Mononuclear cell (primary cell): ENCODE measurements around the gene ETF1. TPM values are rescaled to one million over a fixed set of nuclear protein-coding genes. Genes with fewer than 3 reads are reported as not detected.

Experiments
- H3K27me3 ChIP-seq: 2 replicates; pipeline ENCODE4 v1.6.0; 2011; ENCODE audit warnings: low read length, control low read depth; ENCODE audit not compliant: insufficient read depth
- H3K4me1 ChIP-seq: 2 replicates; pipeline ENCODE4 v1.5.1; 2011; ENCODE audit warnings: mild to moderate bottlenecking, low read length, control low read depth; ENCODE audit not compliant: insufficient read depth
- H3K4me3 ChIP-seq: 2 replicates; pipeline ENCODE4 v1.5.1; 2011; ENCODE audit warnings: mild to moderate bottlenecking, low read length, moderate library complexity
- H3K9me3 ChIP-seq: 2 replicates; pipeline ENCODE4 v1.5.1; 2011; ENCODE audit warnings: low read depth, mild to moderate bottlenecking, control low read depth, low read length
- total RNA-seq: library from RNA; depleted of rRNA; stranded (reverse); fragments of >200 nt; gene quantifications from one replicate; pipeline ENCODE4 v1.2.3, GENCODE V29; 2012

Gene ETF1
- total RNA-seq, 1 donor, result 189 TPM

GRCh38 chr5:138544181-138545134 is 1.4 kb upstream of the ETF1 start:
- Histone ChIP-seq H3K4me3 (peak overlapping the region; percentile 99), H3K4me1 (peaks cover 59% of the 10 kb centered on the region), H3K9me3 (no peaks in the 10 kb centered on the region), H3K27me3 (no peaks in the 10 kb centered on the region)

GRCh38 chr5:138543730-138544104 is 681 bp upstream of the ETF1 start:
- peak overlapping the region; percentile 99 for H3K4me3 ChIP-seq
- H3K4me1 ChIP-seq, result peaks cover 64% of the 10 kb centered on the region
- H3K9me3 ChIP-seq, result no peaks in the 10 kb centered on the region
- H3K27me3 ChIP-seq, result no peaks in the 10 kb centered on the region

- Histone ChIP-seq H3K9me3 (no peaks in the 10 kb centered on the region), H3K4me1 (peaks cover 63% of the 10 kb centered on the region), H3K27me3 (no peaks in the 10 kb centered on the region), H3K4me3 (peak overlapping the region; percentile 99)
These were observed 668 bp downstream of the ETF1 start for GRCh38 chr5:138542180-138542955.

- H3K9me3 ChIP-seq, result no peaks in the 10 kb centered on the region
- H3K4me1 ChIP-seq, result peaks cover 57% of the 10 kb centered on the region
- no peaks in the 10 kb centered on the region for H3K27me3 ChIP-seq
- H3K4me3 ChIP-seq, result peak overlapping the region; percentile 99
These were observed 1.4 kb downstream of the ETF1 start for GRCh38 chr5:138541511-138542179.

GRCh38 chr5:138539791-138540190 is 3.2 kb downstream of the ETF1 start:
- no peak overlapping the region for H3K4me3 ChIP-seq
- H3K4me1 ChIP-seq, result peaks cover 45% of the 10 kb centered on the region

GRCh38 chr5:138538943-138539627 is 4.0 kb downstream of the ETF1 start:
- H3K4me1 ChIP-seq, result peaks cover 38% of the 10 kb centered on the region
- no peaks in the 10 kb centered on the region for H3K9me3 ChIP-seq
- H3K27me3 ChIP-seq, result no peaks in the 10 kb centered on the region
- no peak overlapping the region for H3K4me3 ChIP-seq

More at GRCh38 chr5:138539791-138540190, 3.2 kb downstream of the ETF1 start:
- Histone ChIP-seq H3K9me3 (no peaks in the 10 kb centered on the region), H3K27me3 (no peaks in the 10 kb centered on the region)

GRCh38 chr5:138536665-138537315 is 6.2 kb downstream of the ETF1 start:
- no peaks in the 10 kb centered on the region for H3K27me3 ChIP-seq
- H3K4me3 ChIP-seq, result no peak overlapping the region
- peaks cover 27% of the 10 kb centered on the region for H3K4me1 ChIP-seq
- no peaks in the 10 kb centered on the region for H3K9me3 ChIP-seq

- Histone ChIP-seq H3K4me1 (peaks cover 25% of the 10 kb centered on the region), H3K4me3 (no peak overlapping the region), H3K9me3 (no peaks in the 10 kb centered on the region), H3K27me3 (no peaks in the 10 kb centered on the region)
These were observed 6.8 kb downstream of the ETF1 start for GRCh38 chr5:138536215-138536614.

- no peaks in the 10 kb centered on the region for H3K9me3 ChIP-seq
- no peaks in the 10 kb centered on the region for H3K27me3 ChIP-seq
- peaks cover 12% of the 10 kb centered on the region for H3K4me1 ChIP-seq
- H3K4me3 ChIP-seq, result no peak overlapping the region
These were observed 8.8 kb downstream of the ETF1 start for GRCh38 chr5:138533973-138534941.

- no peak overlapping the region for H3K4me3 ChIP-seq
- peaks cover 4% of the 10 kb centered on the region for H3K4me1 ChIP-seq
- no peaks in the 10 kb centered on the region for H3K27me3 ChIP-seq
- no peaks in the 10 kb centered on the region for H3K9me3 ChIP-seq
These were observed 13.2 kb downstream of the ETF1 start for GRCh38 chr5:138529812-138530211.

GRCh38 chr5:138528744-138529469 is 14.1 kb downstream of the ETF1 start:
- Histone ChIP-seq H3K4me3 (no peak overlapping the region), H3K9me3 (no peaks in the 10 kb centered on the region), H3K27me3 (no peaks in the 10 kb centered on the region)

GRCh38 chr5:138528208-138528607 is 14.8 kb downstream of the ETF1 start:
- H3K9me3 ChIP-seq, result no peaks in the 10 kb centered on the region
- H3K4me1 ChIP-seq, result peaks cover 4% of the 10 kb centered on the region
- no peaks in the 10 kb centered on the region for H3K27me3 ChIP-seq

More at GRCh38 chr5:138528744-138529469, 14.1 kb downstream of the ETF1 start:
- peaks cover 4% of the 10 kb centered on the region for H3K4me1 ChIP-seq

GRCh38 chr5:138527170-138527569 is 15.9 kb downstream of the ETF1 start:
- H3K9me3 ChIP-seq, result no peaks in the 10 kb centered on the region
- peaks cover 4% of the 10 kb centered on the region for H3K4me1 ChIP-seq
- H3K27me3 ChIP-seq, result no peaks in the 10 kb centered on the region
- H3K4me3 ChIP-seq, result no peak overlapping the region

More at GRCh38 chr5:138528208-138528607, 14.8 kb downstream of the ETF1 start:
- no peak overlapping the region for H3K4me3 ChIP-seq
